Smooth muscle cell (in vitro differentiated cells): ENCODE data around the gene ENKUR. TPM values are rescaled to one million over a fixed set of nuclear protein-coding genes. Genes with fewer than 3 reads are reported as not detected.

Experiments used
- DNase-seq: peaks from one replicate; lab custom pipeline; 2025; ENCODE audit not compliant: unreplicated experiment; lab: John Stamatoyannopoulos, UW
- H2AFZ ChIP-seq: fragments of 200-600 bp; sonication (generic); 2 replicates; pipeline ENCODE4 v1.6.0; 2016; ENCODE audit warnings: antibody characterized with exemption, low read depth, mild to moderate bottlenecking
- H3F3A ChIP-seq: fragments of 200-600 bp; sonication (generic); 2 replicates; pipeline ENCODE4 v1.6.0; 2017; ENCODE audit warnings: antibody characterized with exemption, low read depth
- H3K27ac ChIP-seq: fragments of 200-600 bp; sonication (generic); 2 replicates; pipeline ENCODE4 v1.5.1; 2016; ENCODE audit warnings: low read depth, mild to moderate bottlenecking
- H3K27me3 ChIP-seq: fragments of 200-600 bp; sonication (generic); 2 replicates; pipeline ENCODE4 v1.6.1; 2016; ENCODE audit warnings: low read depth, mild to moderate bottlenecking
- H3K36me3 ChIP-seq: fragments of 200-600 bp; sonication (generic); 2 replicates; pipeline ENCODE4 v1.5.1; 2016; ENCODE audit warnings: low read depth
- H3K4me1 ChIP-seq: fragments of 200-600 bp; sonication (generic); 2 replicates; pipeline ENCODE4 v1.5.1; 2016; ENCODE audit warnings: low read depth
- H3K4me2 ChIP-seq: fragments of 200-600 bp; sonication (generic); 2 replicates; pipeline ENCODE4 v1.6.0; 2016; ENCODE audit warnings: mild to moderate bottlenecking
- H3K4me3 ChIP-seq: fragments of 200-600 bp; sonication (generic); 2 replicates; pipeline ENCODE4 v1.5.1; 2016; ENCODE audit warnings: mild to moderate bottlenecking
- H3K79me2 ChIP-seq: fragments of 200-600 bp; sonication (generic); 2 replicates; pipeline ENCODE4 v1.6.0; 2016; ENCODE audit warnings: low read depth, mild to moderate bottlenecking
- H3K9ac ChIP-seq: fragments of 200-600 bp; sonication (generic); 2 replicates; pipeline ENCODE4 v1.6.0; 2016; ENCODE audit warnings: low read depth
- H3K9me3 ChIP-seq: fragments of 200-600 bp; sonication (generic); replicated peaks from 2 replicates; pipeline ENCODE4 v1.5.1; 2016; ENCODE audit warnings: low read depth
- H4K20me1 ChIP-seq: fragments of 200-600 bp; sonication (generic); 2 replicates; pipeline ENCODE4 v1.6.0; 2016; ENCODE audit warnings: low read depth
- CTCF ChIP-seq: fragments of 200-600 bp; sonication (generic); IDR thresholded peaks from 2 replicates; pipeline ENCODE4 v1.5.1; 2017; ENCODE audit warnings: borderline replicate concordance, mild to moderate bottlenecking, antibody characterized with exemption; ENCODE audit not compliant: insufficient read depth, poor library complexity, severe bottlenecking
- WGBS: methylation state at CpG from one replicate; pipeline ENCODE4 v1.1.7; 2016; ENCODE audit warnings: low lambda C conversion rate; 5-methylcytosine and 5-hydroxymethylcytosine counted together
- polyA plus RNA-seq: library from polyadenylated mRNA; unstranded; fragments of >200 nt; fragmentation: Nextera tagmentation; extraction: Ambion mirVana; gene quantifications from 2 replicates; pipeline ENCODE4 v1.2.1, GENCODE V29; 2016
- total RNA-seq: library from RNA; depleted of rRNA; stranded (reverse); fragments of >200 nt; gene quantifications from 2 replicates; pipeline ENCODE4 v1.2.3, GENCODE V29; 2014

Gene ENKUR
- total and polyA plus RNA-seq, 2 experiments from 2014 or later = 0.58 TPM; not detected in 1

GRCh38 chr10:24968349-24968748 lies 47.6 kb downstream of the ENKUR start:
- Histone ChIP-seq H3K9ac (no peak overlapping the region), H3K79me2 (no peaks in the 10 kb centered on the region), H3K36me3 (no peaks in the 10 kb centered on the region), H4K20me1 (no peaks in the 10 kb centered on the region), H3K9me3 (no peaks in the 10 kb centered on the region), H3K4me3 (no peak overlapping the region), H3K4me1 (no peaks in the 10 kb centered on the region), H3K27me3 (no peaks in the 10 kb centered on the region), H3K27ac (no peak overlapping the region), H3F3A (no peaks in the 10 kb centered on the region), H2AFZ (no peak overlapping the region), H3K4me2 (no peak overlapping the region)
- 96% methylated on average over 7 of the region's 7 CpGs for WGBS
- no peak for DNase-seq
- TF ChIP-seq CTCF = no peak

GRCh38 chr10:24966962-24967481 lies 48.9 kb downstream of the ENKUR start:
- no peaks in the 10 kb centered on the region for H3K36me3 ChIP-seq
- no peak for TF ChIP-seq CTCF
- H3K4me2 ChIP-seq = no peak overlapping the region
- no peaks in the 10 kb centered on the region for H3K4me1 ChIP-seq
- no peak overlapping the region for H3K9ac ChIP-seq
- H3K9me3 ChIP-seq = no peaks in the 10 kb centered on the region
- H3F3A ChIP-seq = no peaks in the 10 kb centered on the region
- no peak overlapping the region for H3K27ac ChIP-seq
- H4K20me1 ChIP-seq = no peaks in the 10 kb centered on the region
- DNase-seq = no peak
- H2AFZ ChIP-seq = no peak overlapping the region
- 84% methylated on average over 5 of the region's 5 CpGs for WGBS
- H3K27me3 ChIP-seq = no peaks in the 10 kb centered on the region
- no peak overlapping the region for H3K4me3 ChIP-seq
- H3K79me2 ChIP-seq = no peaks in the 10 kb centered on the region

- no peak for TF ChIP-seq CTCF
- H3K4me2 ChIP-seq = no peak overlapping the region
- no peak overlapping the region for H2AFZ ChIP-seq
- no peak overlapping the region for H3K9ac ChIP-seq
- no peaks in the 10 kb centered on the region for H3K27me3 ChIP-seq
- H4K20me1 ChIP-seq = no peaks in the 10 kb centered on the region
- no peaks in the 10 kb centered on the region for H3K4me1 ChIP-seq
- no peak overlapping the region for H3K4me3 ChIP-seq
- no peaks in the 10 kb centered on the region for H3F3A ChIP-seq
- DNase-seq = no peak
- H3K27ac ChIP-seq = no peak overlapping the region
- no peaks in the 10 kb centered on the region for H3K79me2 ChIP-seq
- WGBS = 98% methylated on average over 3 of the region's 3 CpGs
- no peaks in the 10 kb centered on the region for H3K36me3 ChIP-seq
- H3K9me3 ChIP-seq = no peaks in the 10 kb centered on the region
These were observed 50.9 kb downstream of the ENKUR start for GRCh38 chr10:24965051-24965450.

- Histone ChIP-seq H3K4me2 (no peak overlapping the region), H3F3A (peaks cover under 1% of the 10 kb centered on the region), H2AFZ (no peak overlapping the region), H3K4me3 (no peak overlapping the region), H3K36me3 (no peaks in the 10 kb centered on the region), H3K4me1 (peaks cover 8% of the 10 kb centered on the region), H3K27me3 (no peaks in the 10 kb centered on the region), H4K20me1 (no peaks in the 10 kb centered on the region), H3K9ac (no peak overlapping the region), H3K9me3 (no peaks in the 10 kb centered on the region), H3K79me2 (no peaks in the 10 kb centered on the region), H3K27ac (peak overlapping the region; percentile 73)
- TF ChIP-seq CTCF = no peak
- no peak for DNase-seq
- WGBS = 71% methylated on average over 5 of the region's 5 CpGs
These were observed 52.4 kb downstream of the ENKUR start for GRCh38 chr10:24963521-24964041.
